Kidney capillary endothelial cell (primary cell): ENCODE data around the gene GADD45B.
"Not testable (repeated sequence)": the region's sequence is repeated elsewhere in the genome, so short reads cannot be mapped to it uniquely, and the experiment has no call there.

ENCODE experiments used
- DNase-seq: peaks from one replicate; pipeline ENCODE4 v3.0.0-alpha.2; 2018; ENCODE audit warnings: low spot score

The GADD45B gene

GRCh38 chr19:2488405-2488941, 12.5 kb downstream of the GADD45B start:
- DNase-seq: no peak

DNA sequence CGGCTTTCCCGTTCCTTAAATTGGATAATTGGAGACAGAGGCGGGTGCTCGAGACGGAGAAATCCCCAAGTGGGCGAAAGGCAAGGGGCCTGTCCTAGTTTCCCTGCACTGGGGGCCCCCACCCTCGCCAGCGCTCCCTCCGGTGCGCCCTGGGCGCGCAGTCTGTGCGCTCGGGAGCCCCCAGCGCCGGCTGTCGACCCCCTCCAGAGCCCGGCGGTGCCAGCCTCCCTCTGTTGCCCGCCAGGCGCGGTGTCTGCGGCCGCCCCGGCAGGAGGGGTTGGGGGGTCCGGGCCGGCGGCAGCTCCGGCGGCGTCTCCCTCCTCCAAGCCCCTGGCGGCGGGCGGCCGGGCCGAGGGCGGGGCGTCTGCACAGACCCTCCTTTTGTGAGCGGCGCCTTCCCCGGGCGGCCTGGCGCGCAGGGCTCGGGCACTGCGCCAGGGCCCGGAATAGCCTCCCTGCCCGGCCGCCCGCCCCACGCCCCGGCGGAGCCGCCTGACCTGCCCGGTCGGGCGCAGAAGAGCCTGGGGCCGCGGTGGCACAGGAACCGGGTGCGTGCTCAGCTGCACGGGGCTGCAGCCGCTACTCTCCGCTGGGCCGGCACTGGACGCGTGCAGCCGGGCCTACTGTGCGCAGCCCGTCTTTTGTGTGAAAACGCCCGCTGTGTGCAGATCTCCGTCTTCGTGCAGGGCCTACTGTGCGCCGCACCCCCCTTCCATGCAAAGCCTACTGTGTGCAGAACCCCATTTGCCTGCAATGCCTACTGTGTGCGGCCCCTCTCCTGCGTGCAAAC, 13.2 kb downstream of the GADD45B start:
- peak; percentile 85 for DNase-seq

- DNase-seq: no peak
Measured at GRCh38 chr19:2490659-2491058, 14.7 kb downstream of the GADD45B start.

- peak; percentile 88 for DNase-seq
Measured at GRCh38 chr19:2491130-2491801, 15.3 kb downstream of the GADD45B start.

GRCh38 chr19:2492870-2493269, 16.9 kb downstream of the GADD45B start:
- DNase-seq: no peak

- not testable (repeated sequence) for DNase-seq
Measured at GRCh38 chr19:2493448-2493847, 17.5 kb downstream of the GADD45B start.

DNA sequence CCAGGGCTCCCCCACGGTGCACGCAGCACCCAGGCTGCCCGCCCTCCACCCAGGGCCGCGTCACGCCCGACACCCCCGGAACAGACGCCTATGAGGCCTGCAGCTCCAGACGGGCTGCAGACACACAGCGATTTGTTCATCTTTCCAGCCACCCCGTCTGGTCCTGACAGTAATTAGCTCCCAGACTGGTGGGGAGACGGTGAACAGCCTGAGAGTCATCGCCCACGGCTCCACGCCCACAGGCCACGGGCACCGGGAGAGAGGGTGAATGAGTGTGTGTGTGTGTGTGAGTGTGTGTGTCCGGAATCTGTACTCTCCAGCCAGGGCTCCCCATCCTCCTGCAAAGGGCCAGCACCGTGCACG, 18.1 kb downstream of the GADD45B start:
- no peak for DNase-seq

DNA sequence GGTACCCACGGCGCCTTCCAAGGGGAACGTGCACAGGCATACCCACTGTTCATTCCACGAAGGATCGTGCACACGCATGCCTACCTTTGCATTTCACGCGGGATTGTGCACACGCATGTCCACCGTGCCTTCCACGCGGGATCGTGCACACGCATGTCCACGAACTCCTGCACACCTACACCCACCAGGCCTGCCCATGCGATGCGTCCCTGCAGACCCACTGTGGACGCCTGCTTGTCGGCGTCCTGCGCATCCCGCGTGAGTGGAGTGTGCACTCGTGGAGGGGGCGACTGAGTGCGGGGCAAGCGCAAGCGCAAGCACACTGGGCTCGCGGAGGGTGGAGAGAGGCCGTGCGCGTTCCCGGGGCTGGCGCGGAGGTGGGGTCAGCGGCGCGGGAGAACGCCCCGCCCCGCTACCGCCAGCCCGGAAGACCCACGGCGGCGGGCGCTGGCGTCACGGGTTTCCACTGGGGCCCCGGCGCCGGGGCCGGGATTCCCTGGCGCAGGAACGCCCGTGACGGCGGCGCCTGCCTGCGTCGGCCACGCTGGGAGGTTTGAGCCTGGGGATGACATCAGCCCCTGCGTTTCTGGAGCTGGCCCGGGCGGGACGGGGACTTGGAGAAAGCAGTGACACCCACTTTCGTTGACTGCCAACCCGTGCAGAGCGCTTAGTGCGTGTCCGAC, 18.7 kb downstream of the GADD45B start:
- DNase-seq: peak; percentile 90

- DNase-seq: peak; percentile 85
Measured at GRCh38 chr19:2495130-2495641, 19.3 kb downstream of the GADD45B start.

- DNase-seq: peak; percentile 81
Measured at GRCh38 chr19:2495651-2496316, 19.9 kb downstream of the GADD45B start.

GRCh38 chr19:2497186-2497585, 21.3 kb downstream of the GADD45B start:
- DNase-seq: no peak

DNA sequence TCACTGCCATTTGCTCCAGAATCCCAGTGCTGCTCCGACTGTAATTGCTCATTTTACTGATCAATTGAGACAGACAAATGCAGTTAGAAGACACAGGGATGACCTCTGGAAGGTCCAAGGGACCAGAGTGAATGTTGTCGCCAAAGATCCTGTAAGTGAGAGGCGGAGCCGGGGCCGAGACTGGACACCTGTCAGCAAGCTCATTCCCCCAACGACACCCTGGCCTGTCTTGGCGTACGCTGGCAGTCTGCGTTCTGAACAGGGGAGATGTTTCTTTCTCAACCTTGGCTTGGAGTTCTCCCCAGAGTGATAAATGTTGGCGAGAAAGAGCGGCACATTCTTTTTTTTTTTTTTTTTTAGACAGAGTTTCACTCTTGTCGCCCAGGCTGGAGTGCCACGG, 24.2 kb downstream of the GADD45B start:
- no peak for DNase-seq

DNA sequence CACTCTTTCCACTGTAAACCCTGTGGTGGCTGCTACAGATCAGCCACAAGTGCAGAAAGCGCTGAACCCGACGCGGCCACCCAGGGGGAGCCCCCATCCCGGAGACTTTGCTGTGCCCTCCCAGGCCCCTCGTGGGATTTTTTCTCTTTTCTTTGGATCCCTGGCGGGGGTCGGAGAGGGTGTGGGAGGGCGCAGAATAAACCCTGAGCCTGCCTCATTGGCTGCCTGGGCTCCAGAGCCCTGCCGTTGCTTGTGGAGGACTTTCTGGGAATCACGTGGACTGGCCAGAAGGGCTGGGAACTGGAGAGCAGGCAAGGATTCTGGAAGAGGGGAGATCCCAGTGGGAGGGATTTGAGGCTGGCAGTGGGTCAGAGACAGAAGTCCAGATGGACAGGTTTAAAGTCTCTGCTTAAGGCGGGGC, 24.9 kb downstream of the GADD45B start:
- no peak for DNase-seq

DNA sequence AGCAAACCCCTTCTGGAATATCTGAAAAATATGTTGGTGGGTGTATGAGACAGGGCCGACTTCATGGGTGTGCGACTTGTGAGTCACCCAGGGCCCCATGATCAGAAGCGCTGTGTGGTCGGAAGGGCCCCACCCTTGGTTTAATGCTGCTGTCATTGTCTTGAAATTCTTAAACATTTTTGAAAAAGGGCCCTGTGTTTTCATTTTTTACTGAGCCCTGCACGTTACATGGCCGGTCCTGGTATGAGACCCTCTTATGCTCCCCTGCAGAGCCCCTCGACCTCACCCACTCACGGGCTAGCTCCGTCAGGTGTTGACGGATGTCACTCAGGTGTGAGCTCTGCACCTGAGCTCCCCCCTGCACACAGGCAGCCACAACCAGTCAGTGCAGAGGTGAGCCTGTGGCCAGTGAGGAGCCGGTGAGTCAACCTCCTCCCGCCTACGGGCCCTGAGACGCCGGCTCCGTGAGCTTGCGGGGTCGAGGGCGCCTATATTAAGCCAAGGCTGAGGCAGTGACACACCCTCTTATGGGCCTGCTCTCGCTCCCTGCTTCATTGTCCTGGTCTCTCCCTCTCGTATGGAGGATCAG, 27.7 kb downstream of the GADD45B start:
- no peak for DNase-seq

GRCh38 chr19:2506656-2507055, 30.7 kb downstream of the GADD45B start:
- not testable (repeated sequence) for DNase-seq

GRCh38 chr19:2507109-2507508, 31.2 kb downstream of the GADD45B start:
- peak; percentile 86 for DNase-seq

DNA sequence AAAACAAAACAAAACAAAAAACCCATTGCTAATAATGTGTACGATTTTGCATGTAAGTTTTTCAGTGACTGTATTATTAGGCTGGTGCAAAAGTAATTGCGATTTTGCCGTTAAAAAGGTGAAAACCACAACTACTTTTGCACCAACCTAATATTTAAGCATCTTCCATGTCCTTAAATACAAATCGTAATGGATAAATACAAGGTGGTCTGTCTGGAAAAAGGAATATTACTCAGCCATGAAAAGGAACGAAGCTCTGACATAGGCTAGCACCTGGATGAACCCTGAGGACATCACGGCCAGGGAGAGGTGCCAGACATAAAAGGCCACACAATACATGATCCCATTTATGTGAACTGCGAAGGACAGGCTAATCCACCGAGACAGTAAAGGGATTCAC, 33.2 kb downstream of the GADD45B start:
- DNase-seq: no peak

- no peak for DNase-seq
Measured at GRCh38 chr19:2511570-2511969, 35.6 kb downstream of the GADD45B start.

DNA sequence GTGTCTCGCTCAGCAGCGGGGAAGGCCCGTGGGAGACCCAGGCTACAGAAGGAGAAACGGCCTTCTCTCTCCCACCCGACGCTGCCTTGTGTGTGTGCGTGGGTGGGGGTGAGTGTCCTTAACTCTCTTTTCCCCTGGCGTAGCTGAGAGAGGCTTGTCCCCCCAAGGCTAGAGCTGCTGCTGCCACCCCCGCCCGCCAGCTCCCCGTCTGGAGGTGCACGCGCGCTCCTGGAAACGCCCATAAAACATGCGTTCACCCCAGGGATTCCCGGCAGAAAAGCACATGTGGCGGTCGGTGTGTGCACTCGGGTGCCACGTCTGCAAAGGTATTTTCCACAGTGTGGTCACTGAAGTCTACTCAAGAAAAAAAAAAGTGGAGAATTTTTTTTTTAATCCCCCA, 36.1 kb downstream of the GADD45B start:
- DNase-seq: no peak

DNA sequence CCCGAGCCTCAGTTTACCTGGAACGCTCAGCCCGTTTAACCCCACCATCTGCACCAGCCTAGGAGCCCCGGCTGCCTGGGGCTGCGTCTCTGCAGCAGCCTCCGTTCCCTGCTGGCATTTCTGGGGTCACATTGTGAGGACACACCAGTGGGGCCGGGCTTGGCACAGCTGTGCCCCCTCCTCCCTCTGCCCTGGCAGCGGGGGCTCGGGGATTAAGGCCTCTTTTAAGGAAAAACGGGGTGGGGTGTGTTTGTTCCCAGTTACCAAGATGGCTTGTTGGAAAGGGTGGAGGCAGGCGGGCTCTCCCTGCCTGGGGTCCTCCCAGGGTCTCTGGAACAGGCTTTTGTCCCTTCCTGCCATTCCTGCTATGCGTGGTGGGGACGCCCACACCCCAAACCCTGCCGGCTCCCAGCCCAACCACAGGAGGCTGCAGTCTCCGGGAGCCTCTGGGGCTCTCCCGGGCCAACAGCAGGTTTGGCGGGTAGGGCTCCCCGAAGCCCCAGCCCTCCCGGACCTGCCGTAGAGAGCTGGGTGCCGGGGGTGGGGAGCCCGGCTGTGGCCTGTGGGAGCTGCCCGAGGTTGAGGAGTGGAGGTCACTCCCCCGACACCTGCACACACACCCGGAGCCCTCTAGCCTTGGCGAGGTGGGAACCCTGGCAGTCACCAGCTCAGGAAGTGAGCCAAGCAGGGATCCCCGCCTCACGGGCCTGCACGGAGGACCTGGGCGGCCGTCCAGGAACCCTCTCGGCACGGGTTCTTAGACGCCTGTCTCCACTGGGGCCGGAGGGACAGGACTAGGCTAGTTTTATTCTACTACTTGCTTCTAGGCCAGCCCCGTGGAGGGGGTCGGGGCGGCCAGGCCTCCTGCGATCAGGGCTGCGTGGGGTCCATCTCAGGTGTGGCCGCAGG, 36.9 kb downstream of the GADD45B start:
- DNase-seq: no peak
